ENCODE measurements around the gene SOCS2. TPM values are rescaled to one million over a fixed set of nuclear protein-coding genes. Genes with fewer than 3 reads are reported as not detected.
A peak's percentile ranks its signal among the peaks of the same experiment; 100 is the strongest.
"Not testable (repeated sequence)": the region's sequence is repeated elsewhere in the genome, so short reads cannot be mapped to it uniquely, and the experiment has no call there.

Gene SOCS2
- total RNA-seq, 1 donor from 2014 or later, result 10.5 TPM

DNA sequence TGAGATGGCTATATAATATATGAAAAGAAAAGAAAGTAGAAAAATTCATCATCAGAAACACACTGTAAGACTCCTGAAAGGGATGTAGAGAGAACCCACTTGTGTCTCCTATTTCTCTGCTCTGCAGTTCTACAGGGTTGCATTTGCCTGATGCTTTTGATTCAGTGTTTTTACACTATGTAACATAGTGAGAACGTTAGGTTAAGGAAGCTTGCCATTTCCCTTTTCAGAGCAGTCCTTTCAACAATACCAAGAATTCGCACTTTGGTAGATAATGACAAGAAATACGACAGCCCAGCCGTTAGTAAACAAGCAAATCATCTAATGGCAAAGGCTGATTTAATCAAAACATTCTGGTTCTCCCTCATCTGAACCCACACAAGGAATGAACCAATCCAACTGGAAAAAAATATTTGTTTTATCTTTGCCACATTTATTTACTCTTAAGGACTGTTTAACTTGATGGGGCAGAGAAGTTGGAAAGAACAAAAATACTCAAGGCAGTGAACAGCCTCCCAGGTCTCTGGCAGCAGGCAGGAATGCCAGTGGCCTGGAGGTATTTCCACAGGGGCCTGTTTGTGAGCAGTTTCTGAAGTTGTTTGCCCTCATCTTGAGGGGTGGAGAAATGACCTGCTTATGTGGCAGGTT lies 30.8 kb upstream of the SOCS2 start:
- DNase-seq (ENCODE audit: low read depth) (no peak), FAIRE-seq (no peak)
- TF ChIP-seq, protein P1, sequence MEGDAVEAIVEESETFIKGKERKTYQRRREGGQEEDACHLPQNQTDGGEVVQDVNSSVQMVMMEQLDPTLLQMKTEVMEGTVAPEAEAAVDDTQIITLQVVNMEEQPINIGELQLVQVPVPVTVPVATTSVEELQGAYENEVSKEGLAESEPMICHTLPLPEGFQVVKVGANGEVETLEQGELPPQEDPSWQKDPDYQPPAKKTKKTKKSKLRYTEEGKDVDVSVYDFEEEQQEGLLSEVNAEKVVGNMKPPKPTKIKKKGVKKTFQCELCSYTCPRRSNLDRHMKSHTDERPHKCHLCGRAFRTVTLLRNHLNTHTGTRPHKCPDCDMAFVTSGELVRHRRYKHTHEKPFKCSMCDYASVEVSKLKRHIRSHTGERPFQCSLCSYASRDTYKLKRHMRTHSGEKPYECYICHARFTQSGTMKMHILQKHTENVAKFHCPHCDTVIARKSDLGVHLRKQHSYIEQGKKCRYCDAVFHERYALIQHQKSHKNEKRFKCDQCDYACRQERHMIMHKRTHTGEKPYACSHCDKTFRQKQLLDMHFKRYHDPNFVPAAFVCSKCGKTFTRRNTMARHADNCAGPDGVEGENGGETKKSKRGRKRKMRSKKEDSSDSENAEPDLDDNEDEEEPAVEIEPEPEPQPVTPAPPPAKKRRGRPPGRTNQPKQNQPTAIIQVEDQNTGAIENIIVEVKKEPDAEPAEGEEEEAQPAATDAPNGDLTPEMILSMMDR (IDR thresholded peaks at IDR 0.05; ENCODE audit: insufficient read depth, low read length, severe bottlenecking), result no peak
- no peaks in the 10 kb centered on the region for H3K36me3 ChIP-seq (ENCODE audit: control insufficient read depth, insufficient read depth, low read length)
- H3K4me3 ChIP-seq (ENCODE audit: low read depth, low read length), result no peak overlapping the region
- no peaks in the 10 kb centered on the region for H3K27me3 ChIP-seq (ENCODE audit: control insufficient read depth, insufficient read depth, low read length)

DNA sequence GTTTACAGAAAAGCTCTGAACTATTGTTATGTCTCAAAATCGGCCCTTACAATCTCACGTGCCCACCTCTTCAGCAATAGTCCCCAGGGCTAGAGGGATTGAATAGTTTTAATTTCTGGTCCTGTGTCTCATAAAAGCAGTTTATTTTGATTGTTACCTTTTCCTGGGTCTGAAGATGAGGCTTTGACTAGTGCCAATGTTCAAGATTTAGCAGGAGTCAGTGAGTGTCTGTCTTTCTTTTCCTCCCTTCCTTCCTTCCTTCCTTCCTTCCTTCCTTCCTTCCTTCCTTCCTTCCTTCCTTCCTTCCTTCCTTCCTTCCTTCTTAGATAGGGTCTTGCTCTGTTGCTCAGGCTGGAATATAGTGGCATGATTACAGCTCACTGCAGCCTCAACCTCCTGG lies 24.7 kb upstream of the SOCS2 start:
- Histone ChIP-seq H3K4me3 (ENCODE audit: low read depth, low read length) (no peak overlapping the region), H3K27me3 (ENCODE audit: control insufficient read depth, insufficient read depth, low read length) (no peaks in the 10 kb centered on the region), H3K36me3 (ENCODE audit: control insufficient read depth, insufficient read depth, low read length) (no peaks in the 10 kb centered on the region)
- TF ChIP-seq, protein P1 (IDR thresholded peaks at IDR 0.05; ENCODE audit: insufficient read depth, low read length, severe bottlenecking), result no peak
- no peak for FAIRE-seq
- no peak for DNase-seq (ENCODE audit: low read depth)

DNA sequence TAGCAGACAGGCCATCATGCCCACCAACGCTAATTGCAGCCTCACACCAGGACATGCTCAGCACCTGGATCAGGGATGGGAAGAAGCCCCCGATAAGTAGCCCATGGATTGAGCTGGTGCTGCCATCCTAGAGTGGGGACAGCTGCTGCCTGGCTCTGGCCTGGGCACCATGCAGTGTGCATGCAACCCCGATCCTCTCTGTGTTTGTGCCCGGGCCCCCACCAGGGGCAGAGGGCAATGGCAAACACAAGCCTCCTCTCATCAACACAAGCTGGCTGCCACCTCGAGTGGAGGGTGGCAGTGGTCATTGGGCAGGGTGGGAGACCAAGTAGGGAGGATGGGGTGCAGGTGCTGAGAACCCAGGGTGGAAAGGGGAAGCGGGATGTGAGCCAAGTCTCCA lies 23.3 kb upstream of the SOCS2 start:
- DNase-seq (ENCODE audit: low read depth), result no peak
- no peak for FAIRE-seq
- TF ChIP-seq, protein P1 (IDR thresholded peaks at IDR 0.05; ENCODE audit: insufficient read depth, low read length, severe bottlenecking), result no peak
- no peak overlapping the region for H3K4me3 ChIP-seq (ENCODE audit: low read depth, low read length)
- H3K27me3 ChIP-seq (ENCODE audit: control insufficient read depth, insufficient read depth, low read length), result no peaks in the 10 kb centered on the region
- H3K36me3 ChIP-seq (ENCODE audit: control insufficient read depth, insufficient read depth, low read length), result no peaks in the 10 kb centered on the region

DNA sequence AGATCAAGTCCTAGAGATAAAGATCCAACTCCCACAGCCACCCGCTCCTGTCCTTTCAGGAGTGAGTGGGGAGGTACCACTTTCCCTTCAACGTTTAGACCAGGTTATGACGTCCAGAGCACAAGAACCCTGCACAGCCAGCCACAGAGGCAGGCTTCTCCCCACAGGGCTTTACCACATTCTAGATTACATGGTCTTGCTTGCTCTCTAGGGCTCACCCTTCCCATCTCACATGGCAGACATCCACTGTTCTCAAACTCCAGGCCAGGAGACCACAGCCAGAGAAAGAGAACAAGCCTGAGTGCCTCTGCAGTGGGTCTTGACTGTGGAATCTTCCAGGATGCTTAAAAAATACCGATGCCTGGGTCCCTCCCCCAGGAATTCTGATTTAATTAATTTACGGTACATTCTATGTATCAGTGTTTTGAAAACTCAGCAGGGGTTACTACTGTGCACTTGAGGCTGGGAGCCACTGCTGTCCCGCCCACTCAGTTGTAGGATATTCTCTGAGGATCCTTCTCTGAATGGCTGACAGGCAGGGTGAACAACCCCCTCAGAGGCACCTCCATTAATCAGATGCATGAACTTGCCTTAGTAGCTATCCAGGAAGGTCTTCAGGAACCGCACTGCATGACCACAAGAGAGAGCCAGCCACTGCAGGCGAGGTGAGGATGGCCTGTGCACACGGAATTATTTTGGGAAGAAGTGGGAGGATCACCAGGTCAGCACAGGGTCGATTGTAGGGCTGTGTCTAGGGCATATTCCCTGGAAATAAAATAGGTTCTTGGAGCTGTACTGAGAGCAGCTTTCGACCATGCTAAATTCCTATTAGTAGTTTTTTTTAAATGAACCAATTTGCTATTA lies 21.5 kb upstream of the SOCS2 start:
- Histone ChIP-seq H3K4me3 (ENCODE audit: low read depth, low read length) (no peak overlapping the region), H3K36me3 (ENCODE audit: control insufficient read depth, insufficient read depth, low read length) (no peaks in the 10 kb centered on the region), H3K27me3 (ENCODE audit: control insufficient read depth, insufficient read depth, low read length) (no peaks in the 10 kb centered on the region)
- FAIRE-seq (peak; percentile 62), DNase-seq (ENCODE audit: low read depth) (no peak)
- TF ChIP-seq, protein P1 (IDR thresholded peaks at IDR 0.05; ENCODE audit: insufficient read depth, low read length, severe bottlenecking), result no peak

DNA sequence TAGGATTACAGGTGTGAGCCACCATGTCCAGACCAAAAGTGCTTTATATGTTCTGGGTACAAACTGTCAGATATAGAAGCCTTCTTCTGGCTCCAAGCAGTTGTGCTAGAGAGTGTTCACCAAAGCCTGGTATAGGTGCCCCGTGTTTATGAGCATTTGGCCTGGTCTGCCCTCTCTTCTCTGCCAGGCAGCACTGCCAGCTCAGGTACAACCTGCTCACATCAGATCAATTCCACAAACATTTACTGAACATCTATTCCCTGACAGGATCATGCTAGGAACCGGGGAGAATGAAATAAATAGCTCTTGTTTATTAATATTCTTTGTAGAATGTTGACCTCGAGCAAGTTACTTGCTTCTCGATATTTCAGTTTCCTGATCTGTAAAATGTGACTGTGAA lies 20.0 kb upstream of the SOCS2 start:
- DNase-seq (ENCODE audit: low read depth), result no peak
- Histone ChIP-seq H3K36me3 (ENCODE audit: control insufficient read depth, insufficient read depth, low read length) (no peaks in the 10 kb centered on the region), H3K4me3 (ENCODE audit: low read depth, low read length) (no peak overlapping the region), H3K27me3 (ENCODE audit: control insufficient read depth, insufficient read depth, low read length) (no peaks in the 10 kb centered on the region)
- no peak for FAIRE-seq
- TF ChIP-seq, protein P1 (IDR thresholded peaks at IDR 0.05; ENCODE audit: insufficient read depth, low read length, severe bottlenecking), result no peak

DNA sequence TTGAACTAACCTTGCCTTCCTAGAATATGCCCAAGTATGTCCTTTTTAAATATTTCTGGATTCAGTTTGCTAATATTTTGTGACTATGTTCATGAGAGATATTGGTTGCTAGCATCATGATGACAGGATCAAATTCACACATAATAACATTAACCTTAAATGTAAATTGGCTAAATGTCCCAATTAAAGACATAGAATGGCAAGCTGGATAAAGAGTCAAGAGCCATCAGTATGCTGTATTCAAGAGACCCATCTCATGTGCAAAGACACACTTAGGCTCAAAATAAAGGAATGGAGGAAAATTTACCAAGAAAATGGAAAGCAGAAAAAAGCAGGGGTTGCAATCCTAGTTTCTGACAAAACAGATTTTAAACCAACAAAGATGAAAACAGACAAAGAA lies 14.6 kb upstream of the SOCS2 start:
- DNase-seq (ENCODE audit: low read depth); H3K36me3 ChIP-seq (ENCODE audit: control insufficient read depth, insufficient read depth, low read length); FAIRE-seq; H3K27me3 ChIP-seq (ENCODE audit: control insufficient read depth, insufficient read depth, low read length); H3K4me3 ChIP-seq (ENCODE audit: low read depth, low read length): not testable (repeated sequence)

DNA sequence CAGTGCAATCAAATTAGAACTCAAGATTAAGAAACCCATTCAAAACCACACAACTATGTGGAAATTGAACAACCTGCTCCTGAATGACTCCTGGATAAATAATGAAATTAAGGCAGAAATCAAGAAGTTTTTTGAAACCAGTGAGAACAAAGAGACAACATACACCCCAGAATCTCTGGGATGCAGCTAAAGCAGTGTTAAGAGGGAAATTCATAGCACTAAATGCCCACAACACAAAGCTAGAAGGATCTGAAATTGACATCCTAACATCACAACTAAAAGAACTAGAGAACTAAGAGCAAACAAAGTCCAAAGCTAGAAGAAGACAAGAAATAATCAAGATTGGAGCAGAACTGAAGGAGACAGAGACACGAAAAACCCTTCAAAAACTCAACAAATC lies 13.8 kb upstream of the SOCS2 start:
- H3K27me3 ChIP-seq (ENCODE audit: control insufficient read depth, insufficient read depth, low read length); FAIRE-seq; DNase-seq (ENCODE audit: low read depth); H3K4me3 ChIP-seq (ENCODE audit: low read depth, low read length); H3K36me3 ChIP-seq (ENCODE audit: control insufficient read depth, insufficient read depth, low read length): not testable (repeated sequence)
